HG03378 (cell line): ENCODE data around the gene PRMT9.

Experiments used
- ATAC-seq: cut with Tn5 transposase; IDR thresholded peaks from one replicate; pipeline ENCODE4 v1.9.1; 2021; ENCODE audit warnings: mild to moderate bottlenecking, moderate library complexity; ENCODE audit not compliant: unreplicated experiment

PRMT9 gene

DNA sequence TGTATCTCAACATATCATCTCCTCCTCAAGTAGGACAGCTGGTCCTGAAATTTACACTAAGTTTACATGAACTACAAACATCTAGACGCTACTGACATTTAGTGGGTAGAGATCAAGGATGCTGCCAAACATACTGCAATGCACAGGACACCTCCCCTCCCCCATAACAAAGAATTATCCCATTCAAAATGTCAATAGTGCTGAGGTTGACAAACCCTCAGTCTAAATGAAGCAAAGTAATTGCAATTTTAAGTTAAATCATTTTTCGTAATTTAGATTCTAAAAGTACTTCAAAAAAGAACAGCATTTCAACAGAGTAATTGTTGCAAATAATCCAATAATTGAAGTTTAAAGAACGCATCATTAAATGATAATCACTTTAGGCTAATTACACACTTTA lies 1.2 kb downstream of the PRMT9 start:
- ATAC-seq = no peak

DNA sequence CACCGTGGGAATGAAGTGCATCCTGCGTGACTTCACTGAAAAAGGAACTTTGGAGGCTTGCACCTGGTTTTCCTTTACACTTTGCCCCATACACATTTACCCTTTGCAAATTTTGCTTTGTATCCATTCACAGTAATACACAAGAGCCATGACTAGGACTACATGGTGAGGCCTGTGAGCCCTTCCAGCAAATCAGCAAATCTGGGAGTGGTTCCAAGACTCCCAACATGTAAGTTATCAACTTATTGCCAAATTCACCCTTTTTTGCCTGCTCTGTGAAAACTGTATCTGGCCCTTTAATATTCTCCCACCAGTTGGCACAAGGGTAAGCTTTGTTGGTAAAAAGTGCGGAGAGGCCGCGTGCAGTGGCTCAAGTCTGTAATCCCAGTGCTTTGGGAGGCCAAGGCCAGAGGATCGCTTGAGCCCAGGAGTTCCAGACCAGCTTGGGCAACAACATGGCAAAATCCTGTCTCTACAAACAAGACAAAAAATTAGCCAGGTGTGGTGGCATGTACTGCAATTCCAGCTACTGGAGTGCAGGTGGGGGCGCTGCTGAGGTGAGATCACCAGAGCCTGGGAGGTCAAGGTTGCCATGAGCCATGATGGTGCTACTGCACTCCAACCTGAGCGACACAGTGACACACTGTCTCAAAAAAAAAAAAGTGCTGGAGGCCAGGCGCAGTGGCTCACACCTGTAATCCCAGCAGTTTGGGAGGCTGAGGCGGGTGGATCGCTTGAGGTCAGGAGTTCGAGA lies 5.0 kb downstream of the PRMT9 start:
- no peak for ATAC-seq

DNA sequence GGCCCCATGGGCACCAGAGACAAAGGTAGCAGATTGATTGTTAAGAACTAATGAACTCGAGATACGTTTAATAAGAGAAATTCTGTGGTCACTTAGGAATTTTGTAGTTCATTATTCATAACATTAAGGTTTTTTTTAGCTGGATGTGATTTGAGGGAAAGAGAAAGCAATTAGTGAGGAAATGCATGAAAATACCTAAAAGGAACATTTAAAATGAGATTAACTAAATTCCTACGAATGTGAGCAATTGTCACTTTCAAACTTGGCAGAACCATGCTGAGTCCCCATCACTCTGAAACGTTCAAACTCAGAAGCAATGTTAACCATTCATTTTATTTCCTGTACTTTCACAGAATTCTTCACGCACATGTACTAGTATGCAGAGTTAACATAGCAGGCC lies 5.9 kb downstream of the PRMT9 start:
- ATAC-seq = no peak

DNA sequence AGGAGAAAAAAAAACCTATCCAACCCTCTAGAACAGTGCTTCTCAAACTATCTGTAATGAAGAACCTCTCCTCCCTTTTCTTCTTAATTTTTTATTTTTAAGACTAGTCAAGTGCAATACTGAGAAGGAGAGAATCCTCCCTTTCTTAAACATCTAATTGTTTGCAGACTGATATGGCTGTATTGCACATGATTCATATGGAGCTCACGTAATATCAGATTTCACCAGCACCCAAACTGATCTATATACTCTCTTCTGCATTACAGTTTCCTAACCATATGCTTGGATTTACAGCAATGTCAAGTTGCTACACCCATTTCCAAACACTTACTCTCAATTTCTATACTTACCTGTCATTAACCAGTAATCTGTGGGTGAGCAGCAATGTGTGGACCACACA lies 9.5 kb downstream of the PRMT9 start:
- no peak for ATAC-seq

DNA sequence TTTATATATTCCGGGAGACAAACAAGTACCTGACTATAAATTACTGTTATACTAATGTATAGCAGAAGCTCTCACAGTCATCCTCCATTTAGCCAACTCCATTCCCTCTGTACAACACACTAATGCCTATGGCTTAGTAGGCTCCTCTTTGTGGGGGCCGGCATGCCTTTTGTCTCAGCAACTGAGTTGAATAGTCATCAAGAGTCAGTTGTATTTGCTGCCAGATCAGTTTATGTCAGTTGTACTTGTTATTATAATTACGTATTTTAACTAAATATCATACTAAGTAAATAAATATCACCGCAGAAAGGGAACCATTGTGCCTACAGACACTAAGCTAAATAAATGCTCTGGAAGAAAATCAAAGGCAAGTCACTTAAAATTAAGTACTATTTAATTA lies 9.9 kb downstream of the PRMT9 start:
- no peak for ATAC-seq

DNA sequence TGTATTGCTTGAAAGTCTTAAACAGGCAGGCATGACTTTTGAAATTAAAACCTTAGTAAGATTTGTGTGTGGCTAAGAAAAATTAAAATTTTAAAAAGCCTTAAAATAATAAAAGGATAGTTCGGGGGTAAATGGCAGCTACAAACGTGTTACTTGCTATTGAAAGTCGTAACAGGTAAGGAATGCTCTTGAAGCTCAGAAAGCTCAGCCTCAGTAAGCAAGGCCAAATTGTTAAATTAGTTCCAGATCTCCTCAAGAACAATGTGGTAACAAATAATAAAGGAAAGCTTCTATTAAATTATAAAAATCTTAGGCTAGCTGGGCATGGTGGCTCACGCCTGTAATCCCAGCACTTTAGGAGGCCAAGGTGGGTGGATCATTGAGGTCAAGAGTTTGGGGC lies 25.5 kb downstream of the PRMT9 start:
- ATAC-seq = no peak

DNA sequence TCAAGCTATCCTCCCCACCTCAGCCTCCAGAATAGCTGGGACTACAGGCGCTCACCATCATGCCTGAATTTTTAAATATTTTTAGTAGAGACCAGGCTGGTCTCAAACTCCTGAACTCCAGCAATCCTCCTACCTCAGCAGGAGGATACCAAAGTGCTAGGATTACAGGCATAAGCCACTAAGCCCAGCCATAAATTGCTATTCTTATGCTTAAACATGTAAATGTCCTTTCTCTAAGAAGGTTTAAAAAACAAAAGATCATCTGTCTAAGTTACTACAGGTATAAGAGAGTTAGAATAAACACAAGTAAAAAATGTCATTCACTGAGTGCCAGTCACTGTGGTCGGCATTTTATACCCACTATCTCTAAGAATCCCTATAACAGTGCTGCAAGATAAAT lies 28.3 kb downstream of the PRMT9 start:
- ATAC-seq = no peak

DNA sequence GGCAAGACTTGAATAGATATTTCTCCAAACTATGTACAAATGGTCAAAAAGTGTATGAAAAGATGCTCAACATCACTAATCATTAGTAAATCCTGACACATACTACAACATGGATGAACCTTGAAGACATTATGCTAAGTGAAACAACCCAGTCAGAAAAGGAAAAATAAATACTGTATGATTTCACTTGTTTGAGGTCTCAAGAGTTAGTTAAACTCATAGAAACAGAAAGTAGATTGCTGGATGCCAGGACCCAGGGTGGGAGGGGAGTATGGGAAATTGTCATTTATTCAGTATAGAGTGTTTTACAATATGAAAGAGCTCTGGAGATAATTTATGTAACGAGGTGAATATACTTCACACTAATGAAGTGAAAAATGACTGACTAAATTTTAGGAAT lies 32.4 kb downstream of the PRMT9 start:
- no peak for ATAC-seq

DNA sequence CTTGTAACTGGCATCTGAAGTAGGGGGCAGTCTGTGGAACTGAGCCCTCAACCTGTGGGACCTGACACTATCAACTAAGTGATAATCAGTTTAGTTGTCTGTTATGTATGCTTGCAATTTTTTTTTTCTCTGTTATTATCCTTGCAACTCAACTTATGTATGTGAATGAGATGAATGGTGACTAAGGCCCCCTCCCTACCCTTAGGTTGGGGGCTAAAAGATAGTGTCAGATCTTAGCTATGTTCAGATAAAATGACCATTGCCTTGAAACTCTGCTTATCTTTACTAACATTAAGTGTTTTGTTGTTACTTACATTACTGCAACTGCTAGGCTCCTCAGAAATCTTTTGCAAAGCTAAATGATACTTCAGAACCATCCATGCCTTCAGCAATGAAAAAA lies 35.3 kb downstream of the PRMT9 start:
- no peak for ATAC-seq

DNA sequence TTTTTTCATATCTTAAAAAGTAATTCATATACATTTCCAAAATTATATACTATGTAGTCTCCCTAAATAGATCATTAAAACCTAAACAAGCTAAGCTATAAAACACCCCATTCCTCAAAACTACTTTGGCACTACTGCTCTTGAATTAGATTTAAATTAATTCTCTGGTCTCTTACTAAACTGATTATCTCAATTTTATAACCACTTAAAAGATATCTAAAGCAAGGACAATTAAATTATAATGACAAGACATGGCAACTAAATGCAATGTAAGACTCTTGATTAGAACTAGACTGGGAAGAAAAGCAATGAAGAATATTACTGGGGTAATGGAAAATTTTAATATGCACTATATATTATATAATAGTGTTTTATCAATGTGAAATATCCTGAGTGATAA lies 38.9 kb downstream of the PRMT9 start:
- no peak for ATAC-seq

DNA sequence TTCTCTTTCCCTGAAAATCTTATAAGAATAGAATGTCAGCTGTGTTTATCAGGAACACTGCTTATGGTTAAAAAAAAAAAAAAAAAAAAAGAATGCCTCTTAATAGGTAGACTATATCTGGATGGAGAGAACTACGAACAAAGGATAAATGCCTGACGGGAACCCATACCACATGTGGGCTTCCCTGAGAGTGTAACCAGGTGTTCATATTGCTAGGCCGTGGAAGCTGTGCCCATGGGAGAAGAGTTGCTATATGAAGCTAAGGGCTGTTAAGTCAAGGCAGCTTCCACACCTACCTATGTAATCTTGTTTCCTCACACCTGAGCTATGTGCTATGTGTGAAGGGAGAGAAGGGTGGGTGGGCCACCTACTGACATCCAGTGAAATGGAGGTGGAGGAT lies 39.5 kb downstream of the PRMT9 start:
- ATAC-seq = no peak

DNA sequence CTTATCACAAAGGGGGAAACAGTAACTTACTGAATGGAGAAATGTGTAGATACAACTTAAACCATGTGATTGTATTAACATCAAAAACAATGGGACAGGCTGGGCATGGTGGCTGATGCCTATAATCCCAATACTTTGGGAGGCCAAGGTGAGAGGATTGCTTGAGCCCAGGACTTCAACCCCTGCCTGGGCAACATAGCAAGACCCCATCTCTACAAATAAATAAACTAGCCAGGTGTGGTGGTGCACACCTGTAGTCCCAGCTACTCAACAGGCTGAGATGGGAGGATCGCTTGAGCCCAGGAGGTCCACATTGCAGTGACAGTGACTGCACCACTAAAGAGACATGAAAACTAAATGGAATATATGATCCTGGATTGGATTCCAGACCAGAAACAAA lies 40.3 kb downstream of the PRMT9 start:
- ATAC-seq = no peak

DNA sequence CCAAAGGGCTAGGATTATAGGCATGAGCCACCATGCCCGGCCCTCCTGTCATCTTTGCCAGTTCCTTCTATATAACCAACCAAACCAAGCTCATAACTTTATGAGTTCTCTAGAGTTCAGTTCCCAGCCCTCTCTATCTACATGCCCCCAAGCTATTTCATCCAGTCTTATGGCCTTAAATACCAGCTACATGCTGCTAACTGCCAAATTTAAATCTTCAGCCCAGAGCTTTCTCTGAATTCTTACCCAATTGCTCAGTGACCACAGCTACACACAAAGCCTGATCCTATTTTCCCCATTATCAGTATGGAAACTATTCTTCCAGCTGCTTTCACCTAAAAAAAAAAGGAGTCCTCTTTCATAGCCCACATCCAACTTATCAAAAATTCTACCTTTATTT lies 43.6 kb downstream of the PRMT9 start:
- no peak for ATAC-seq

DNA sequence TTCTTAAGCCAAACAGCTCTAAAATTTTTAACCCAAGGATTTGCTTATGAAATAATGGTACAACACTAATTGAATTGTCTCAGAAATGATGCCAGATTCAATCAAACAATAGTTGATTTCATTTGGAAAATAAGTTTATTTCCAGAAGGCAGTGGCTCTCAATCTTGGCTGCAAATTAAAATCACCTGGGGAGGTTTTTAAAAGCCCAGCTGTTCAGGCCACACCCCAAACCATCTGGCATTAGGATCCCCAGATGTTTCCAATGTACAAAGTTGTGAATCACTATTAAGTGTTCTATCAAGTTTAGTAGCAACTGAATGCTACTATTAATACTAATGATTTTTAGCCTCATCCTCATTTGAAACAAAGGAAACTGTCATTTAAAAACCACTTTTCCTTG lies 44.6 kb downstream of the PRMT9 start:
- ATAC-seq = no peak

DNA sequence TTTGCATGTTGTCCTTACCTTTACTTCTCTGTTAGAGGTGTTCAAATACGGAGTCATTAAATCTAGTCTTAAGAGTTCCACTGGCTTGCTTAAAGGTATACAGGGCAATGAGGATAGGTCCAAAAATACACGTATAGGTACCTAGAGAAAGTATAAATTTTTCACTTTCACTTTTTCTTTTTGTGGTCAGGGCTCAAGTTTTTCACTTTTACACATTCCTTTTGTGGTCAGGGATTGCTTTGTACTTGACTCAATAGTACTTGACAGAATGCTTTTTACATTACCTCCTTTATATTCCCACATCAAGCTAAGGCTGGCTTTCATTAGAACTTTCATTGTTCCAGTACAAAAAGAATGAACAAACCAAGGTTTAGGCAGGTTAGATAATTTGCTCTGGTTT lies 45.0 kb downstream of the PRMT9 start:
- peak; percentile 80 for ATAC-seq

DNA sequence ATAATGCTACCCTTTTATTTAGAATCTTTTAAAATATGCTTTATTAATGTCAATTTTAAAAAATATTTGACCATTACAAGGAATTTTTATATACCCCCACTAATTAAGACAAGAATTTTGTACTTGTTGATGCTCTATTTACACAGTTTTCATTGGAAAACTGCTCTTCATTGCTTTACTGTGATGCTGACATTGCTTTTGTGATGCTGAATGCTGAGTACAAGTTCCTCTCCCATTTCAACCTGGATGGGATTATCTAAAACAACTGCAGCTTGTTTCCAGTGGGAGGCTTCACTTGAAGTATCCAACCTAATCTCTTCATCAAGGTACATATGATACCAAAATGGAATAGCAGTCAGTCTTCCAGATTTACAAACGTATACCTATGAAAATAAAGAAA lies 45.6 kb downstream of the PRMT9 start:
- no peak for ATAC-seq

DNA sequence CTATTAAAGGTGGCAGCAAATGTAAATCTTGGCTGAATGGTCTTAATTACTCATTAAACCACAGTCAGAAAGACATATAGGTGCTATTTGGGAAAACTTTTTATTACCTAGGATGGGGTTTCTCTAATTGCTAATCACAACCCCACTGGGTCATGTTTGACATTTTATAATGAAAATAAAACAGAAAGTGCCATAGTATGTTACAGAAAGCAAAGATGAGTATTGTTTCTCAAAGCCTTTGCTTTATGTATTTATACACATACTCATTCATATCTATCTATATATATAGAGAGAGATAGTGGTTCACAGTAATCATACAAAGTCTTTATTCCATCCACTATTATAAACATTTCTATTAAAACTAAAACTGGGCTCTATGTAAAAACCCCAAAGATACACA lies 48.6 kb downstream of the PRMT9 start:
- no peak for ATAC-seq

DNA sequence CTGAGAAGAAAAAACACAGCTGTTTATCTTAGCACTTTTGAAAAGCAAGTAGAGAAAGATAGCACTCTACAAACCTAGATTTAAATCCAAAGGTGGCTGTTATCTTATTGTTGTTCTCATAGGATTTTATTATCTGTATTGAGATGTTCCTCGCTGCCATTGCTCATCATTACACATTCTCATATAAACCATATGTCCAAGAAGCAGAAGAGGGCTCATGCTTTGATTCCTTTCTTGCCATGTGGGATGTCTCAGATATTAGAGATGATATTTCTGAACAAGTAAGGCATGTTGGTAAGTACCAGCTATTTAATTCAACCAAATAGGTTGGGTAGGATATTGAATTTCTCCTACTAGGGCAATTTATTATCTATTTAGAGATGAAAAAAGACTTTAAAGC lies 50.3 kb downstream of the PRMT9 start:
- no peak for ATAC-seq

DNA sequence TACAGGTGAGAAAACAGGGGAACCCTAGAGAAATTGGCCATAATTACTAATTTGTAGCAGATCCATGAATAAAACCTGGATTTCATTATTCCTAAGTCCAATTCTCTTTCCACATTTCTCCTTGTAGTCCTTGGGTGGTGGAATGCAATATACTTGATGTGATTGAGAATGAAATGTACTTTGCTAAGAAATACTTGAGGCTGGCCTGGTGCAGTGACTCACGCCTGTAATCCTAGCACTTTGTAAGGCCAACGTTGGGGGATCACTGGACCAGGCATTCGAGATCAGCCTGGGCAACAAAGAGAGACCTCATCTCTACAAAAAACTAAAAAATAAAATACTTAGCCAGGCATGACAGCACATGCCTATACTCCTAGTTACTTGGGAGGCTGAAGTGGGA lies 50.9 kb downstream of the PRMT9 start:
- ATAC-seq = no peak

DNA sequence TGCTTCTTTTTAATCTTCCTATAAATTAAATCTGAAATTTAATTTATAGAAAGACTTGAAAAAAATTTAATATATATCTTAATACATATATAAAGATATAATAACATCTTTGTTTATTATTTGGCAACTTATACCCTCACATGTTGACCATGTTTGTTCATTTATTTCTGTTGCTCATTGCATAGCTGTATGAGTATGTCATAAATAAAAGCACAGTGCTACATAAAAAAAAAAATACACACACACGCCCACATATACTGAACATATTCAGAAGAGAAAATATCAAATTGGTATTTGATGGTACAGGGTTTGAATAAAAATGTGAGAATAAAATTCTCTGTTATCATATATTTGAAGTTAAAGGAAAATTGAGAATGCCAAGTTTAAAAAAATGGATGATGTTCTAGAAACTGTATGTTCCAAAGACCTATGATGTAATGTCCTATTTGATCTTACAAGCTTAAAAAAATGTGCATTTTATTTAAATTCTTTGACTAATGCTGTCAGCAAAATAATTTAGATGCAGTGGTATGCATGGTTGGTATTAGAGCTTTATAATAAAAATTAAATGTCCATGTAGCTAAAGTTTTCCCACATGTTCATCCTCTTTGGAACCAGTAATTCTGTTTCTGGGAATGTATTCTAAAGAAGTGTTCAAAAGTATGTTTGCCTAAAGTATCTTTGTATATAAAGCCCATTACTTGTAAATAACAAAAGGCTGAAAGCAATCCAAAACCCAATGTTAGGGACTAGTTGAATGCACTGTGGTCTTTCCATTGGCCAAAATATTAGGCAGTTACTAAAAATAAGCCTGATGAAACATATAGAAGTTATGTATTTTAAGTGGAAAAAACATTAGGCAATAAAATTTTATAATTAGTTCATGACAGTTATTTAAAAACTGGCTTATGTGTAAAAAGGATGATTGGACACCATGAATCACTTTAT lies 53.9 kb downstream of the PRMT9 start:
- ATAC-seq = no peak

DNA sequence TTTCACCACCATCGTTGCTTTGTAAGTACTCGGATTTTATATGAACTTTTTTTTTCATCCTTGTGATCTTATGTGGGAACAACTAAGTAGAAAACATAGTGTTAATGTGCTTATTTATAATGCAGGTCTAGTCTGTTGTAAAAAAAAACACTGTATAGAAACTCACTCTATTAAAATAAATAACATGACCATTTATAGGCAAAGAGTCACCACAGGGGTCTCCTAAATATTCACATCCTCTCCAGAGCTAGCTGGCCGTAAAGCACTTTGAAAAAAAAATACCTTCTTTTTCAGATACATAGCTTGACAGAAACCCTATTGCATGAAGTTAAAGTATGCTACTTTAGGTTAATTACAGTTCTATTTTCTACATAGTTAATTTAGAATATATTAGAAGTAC lies 55.5 kb downstream of the PRMT9 start:
- ATAC-seq = no peak

DNA sequence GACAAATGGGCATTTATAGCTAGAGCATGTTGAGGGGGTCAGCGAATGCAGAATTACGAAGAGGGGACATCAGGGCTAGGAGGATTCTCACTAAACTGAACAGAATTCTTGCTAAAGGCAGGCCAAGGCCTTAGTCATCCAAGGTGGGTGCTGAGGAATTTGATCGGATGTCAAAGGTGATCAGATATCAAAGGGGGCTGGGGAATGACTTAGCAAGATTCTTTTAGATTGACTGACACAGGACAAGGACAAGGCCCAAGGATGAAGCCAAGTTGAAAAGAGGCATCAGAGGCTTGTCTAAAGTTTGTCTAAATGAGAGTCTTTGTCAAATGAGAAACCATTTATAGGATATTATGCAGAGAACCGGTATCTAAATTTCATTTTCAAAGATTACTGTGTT lies 57.1 kb downstream of the PRMT9 start:
- no peak for ATAC-seq
